Ovary (tissue), 3 donors: ENCODE measurements around the gene NRXN3.

ENCODE experiments used
- CTCF ChIP-seq, 3 donors: fragments of 450-650 bp in 2 of 3; fragments of 200-600 bp in 1 of 3; IDR thresholded peaks; one replicate each; pipeline versions ENCODE4 v1.5.1 to v1.8.0; 2016 to 2022; ENCODE audit warnings: antibody characterized with exemption in 3 of 3, mild to moderate bottlenecking in 1 of 3
- EP300 ChIP-seq: sonication (generic); formaldehyde crosslinking; IDR thresholded peaks from one replicate; pipeline ENCODE4 v1.6.1; 2017; ENCODE audit warnings: antibody characterized with exemption
- POLR2A ChIP-seq: fragments of 450-650 bp; IDR thresholded peaks from one replicate; pipeline ENCODE4 v1.6.1; 2017; ENCODE audit warnings: antibody characterized with exemption, mild to moderate bottlenecking, moderate library complexity
- donor health status: DM: no; HTN: no; CAD: no.

- no peak for TF ChIP-seq CTCF (IDR thresholded peaks at IDR 0.05)
- TF ChIP-seq POLR2A, result no peak
- no peak for TF ChIP-seq EP300
Observed at GRCh38 chr14:79690960-79691359, 1520.8 kb downstream of the NRXN3 start.
